Measurements from ENCODE around the gene RNASE13.

DNA sequence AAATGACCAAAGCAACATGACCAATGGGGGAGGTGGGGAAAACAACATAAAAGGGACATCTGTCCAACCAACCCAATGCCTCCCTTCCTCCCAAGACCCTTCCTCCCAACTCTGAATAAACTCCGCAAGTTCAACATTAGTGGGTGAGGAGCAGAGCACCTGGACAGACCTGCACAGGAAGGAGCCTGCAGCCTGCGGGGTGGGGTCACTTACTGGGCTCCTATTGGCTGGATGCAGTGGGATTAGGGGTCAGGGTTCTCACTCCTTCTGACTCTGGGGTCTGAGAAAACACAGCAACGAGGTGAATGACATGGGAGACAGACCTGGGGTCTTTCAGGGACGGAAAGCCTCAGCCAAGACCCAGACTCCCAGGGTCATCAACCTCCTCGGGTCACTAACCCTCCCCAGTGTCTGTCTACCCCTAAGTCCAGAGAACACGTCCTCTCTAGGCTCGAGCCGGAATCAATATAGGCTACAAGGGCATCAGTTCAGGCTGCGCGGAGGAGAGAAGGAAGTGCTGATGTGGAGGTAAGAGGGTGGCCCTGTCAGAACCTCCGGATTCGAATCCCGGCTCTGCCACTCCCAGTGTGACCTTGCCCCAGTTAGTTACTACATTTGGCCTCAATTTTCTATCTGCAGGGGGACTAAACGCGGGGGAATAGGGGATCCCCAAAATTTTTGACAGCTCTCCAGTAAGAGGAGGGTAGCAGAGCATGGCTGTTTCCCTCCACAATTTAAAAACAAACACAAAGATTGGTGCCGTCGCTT, 10.6 kb downstream of the RNASE13 start:
- TF ChIP-seq, protein P1, sequence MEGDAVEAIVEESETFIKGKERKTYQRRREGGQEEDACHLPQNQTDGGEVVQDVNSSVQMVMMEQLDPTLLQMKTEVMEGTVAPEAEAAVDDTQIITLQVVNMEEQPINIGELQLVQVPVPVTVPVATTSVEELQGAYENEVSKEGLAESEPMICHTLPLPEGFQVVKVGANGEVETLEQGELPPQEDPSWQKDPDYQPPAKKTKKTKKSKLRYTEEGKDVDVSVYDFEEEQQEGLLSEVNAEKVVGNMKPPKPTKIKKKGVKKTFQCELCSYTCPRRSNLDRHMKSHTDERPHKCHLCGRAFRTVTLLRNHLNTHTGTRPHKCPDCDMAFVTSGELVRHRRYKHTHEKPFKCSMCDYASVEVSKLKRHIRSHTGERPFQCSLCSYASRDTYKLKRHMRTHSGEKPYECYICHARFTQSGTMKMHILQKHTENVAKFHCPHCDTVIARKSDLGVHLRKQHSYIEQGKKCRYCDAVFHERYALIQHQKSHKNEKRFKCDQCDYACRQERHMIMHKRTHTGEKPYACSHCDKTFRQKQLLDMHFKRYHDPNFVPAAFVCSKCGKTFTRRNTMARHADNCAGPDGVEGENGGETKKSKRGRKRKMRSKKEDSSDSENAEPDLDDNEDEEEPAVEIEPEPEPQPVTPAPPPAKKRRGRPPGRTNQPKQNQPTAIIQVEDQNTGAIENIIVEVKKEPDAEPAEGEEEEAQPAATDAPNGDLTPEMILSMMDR (IDR thresholded peaks at IDR 0.05): no peak
- TF ChIP-seq POLR2A (IDR thresholded peaks at IDR 0.05): no peak
